Thoracic aorta (tissue), 2 donors: ENCODE data around the gene SEPTIN8. TPM values are rescaled to one million over a fixed set of nuclear protein-coding genes. Genes with fewer than 3 reads are reported as not detected.
"Not testable (repeated sequence)": the region's sequence is repeated elsewhere in the genome, so short reads cannot be mapped to it uniquely, and the experiment has no call there.

ENCODE experiments used
- ATAC-seq: fragments of 150-250 bp; one replicate; pipeline ENCODE4 v1.8.0; 2017; ENCODE audit warnings: low read depth; ENCODE audit not compliant: insufficient number of reproducible peaks, low FRiP score
- DNase-seq: peaks from one replicate; pipeline ENCODE4 v3.0.0-alpha.2; 2020; ENCODE audit warnings: low spot score
- H3K27ac ChIP-seq, 2 donors: fragments of 200-600 bp; sonication (generic); 1 replicate in 1 of 2; 2 replicates in 1 of 2; pipeline ENCODE4 v1.5.1; 2016; ENCODE audit warnings: mild to moderate bottlenecking in 2 of 2, moderate library complexity in 2 of 2
- H3K27me3 ChIP-seq: fragments of 200-600 bp; sonication (generic); replicated peaks from 2 replicates; pipeline ENCODE4 v1.6.0; 2016; ENCODE audit warnings: mild to moderate bottlenecking; ENCODE audit not compliant: insufficient read depth
- H3K36me3 ChIP-seq: fragments of 200-600 bp; sonication (generic); one replicate; pipeline ENCODE4 v1.5.1; 2016
- H3K4me1 ChIP-seq, 2 donors: fragments of 200-600 bp; sonication (generic); 1 replicate in 1 of 2; 2 replicates in 1 of 2; pipeline versions ENCODE4 v1.5.1 to v1.6.0; 2016; ENCODE audit warnings: low read depth in 2 of 2, mild to moderate bottlenecking in 1 of 2; ENCODE audit not compliant: control insufficient read depth in 1 of 2
- H3K4me3 ChIP-seq: fragments of 200-600 bp; sonication (generic); 2 replicates; pipeline ENCODE4 v1.5.1; 2016; ENCODE audit warnings: mild to moderate bottlenecking
- H3K9me3 ChIP-seq: fragments of 200-600 bp; sonication (generic); 2 replicates; pipeline ENCODE4 v1.5.1; 2016
- total RNA-seq, 2 donors: library from RNA; depleted of rRNA; stranded (reverse); fragments of >200 nt; gene quantifications; one replicate each; pipeline versions ENCODE4 v1.1.0 to v1.2.3, GENCODE V29; 2016
- TF ChIP-seq, protein P1 (sequence below): fragments of 200-600 bp; sonication (generic); IDR thresholded peaks from one replicate; pipeline ENCODE4 v1.5.1; 2019; ENCODE audit warnings: antibody characterized with exemption

Gene SEPTIN8
- total RNA-seq, 2 donors from 2014 or later, result 85.7 to 111 TPM

DNA sequence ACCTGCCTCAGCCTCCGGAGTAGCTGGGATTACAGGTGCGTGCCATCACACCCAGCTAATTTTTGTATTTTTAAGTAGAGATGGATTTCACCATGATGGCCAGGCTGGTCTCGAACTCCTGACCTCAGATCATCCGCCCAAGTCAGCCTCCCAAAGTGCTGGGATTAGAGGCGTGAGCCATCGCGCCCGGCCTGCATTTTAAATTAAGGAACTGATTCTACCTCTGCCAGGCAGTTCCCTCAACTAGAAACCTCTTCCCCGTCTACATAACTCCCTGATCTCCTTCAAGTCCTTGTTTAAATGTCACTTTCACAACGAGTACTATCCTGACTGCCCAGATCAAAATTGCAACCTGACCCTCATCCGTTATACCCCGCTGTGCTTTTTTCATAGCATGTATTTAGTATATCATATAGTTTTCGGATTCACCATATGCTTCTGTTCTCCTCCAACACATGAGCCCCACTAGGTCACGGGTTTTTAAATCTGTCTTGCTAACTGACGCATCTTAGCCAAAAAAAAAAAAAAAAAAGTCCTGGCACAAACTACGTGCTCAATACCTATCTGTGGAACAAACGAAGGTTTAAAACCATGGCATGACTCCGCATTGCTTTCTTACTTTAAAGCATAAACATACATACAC lies 35.2 kb upstream of the SEPTIN8 start:
- ATAC-seq (no peak), DNase-seq (no peak)
- Histone ChIP-seq H3K4me1 (peaks cover 4% of the 10 kb centered on the region in 2 donors), H3K27me3 (peaks cover 3% of the 10 kb centered on the region), H3K36me3 (no peaks in the 10 kb centered on the region), H3K9me3 (no peaks in the 10 kb centered on the region), H3K4me3 (no peak overlapping the region), H3K27ac (no peak overlapping the region)
- TF ChIP-seq, protein P1, sequence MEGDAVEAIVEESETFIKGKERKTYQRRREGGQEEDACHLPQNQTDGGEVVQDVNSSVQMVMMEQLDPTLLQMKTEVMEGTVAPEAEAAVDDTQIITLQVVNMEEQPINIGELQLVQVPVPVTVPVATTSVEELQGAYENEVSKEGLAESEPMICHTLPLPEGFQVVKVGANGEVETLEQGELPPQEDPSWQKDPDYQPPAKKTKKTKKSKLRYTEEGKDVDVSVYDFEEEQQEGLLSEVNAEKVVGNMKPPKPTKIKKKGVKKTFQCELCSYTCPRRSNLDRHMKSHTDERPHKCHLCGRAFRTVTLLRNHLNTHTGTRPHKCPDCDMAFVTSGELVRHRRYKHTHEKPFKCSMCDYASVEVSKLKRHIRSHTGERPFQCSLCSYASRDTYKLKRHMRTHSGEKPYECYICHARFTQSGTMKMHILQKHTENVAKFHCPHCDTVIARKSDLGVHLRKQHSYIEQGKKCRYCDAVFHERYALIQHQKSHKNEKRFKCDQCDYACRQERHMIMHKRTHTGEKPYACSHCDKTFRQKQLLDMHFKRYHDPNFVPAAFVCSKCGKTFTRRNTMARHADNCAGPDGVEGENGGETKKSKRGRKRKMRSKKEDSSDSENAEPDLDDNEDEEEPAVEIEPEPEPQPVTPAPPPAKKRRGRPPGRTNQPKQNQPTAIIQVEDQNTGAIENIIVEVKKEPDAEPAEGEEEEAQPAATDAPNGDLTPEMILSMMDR, result no peak

DNA sequence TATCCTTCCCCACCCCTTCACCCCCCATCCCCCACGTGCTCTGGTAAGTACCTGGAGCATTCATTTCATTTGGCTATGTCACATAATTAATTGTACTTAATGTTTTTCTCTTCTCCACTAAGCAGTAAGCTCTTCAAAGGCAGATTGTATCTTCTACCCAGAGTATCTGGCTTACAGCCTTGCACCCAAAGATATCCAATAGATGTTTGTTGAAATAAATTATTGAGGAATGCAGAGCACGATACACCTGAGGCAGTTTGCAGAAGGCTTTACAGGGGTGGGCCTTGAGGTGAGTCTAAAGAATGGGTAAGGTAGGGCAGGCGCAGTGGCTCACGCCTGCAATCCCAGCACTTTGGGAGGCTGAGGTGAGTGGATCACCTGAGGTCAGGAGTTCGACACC lies 33.6 kb upstream of the SEPTIN8 start:
- TF ChIP-seq, protein P1, result no peak
- Histone ChIP-seq H3K4me3 (no peak overlapping the region), H3K27ac (no peak overlapping the region), H3K4me1 (peaks cover 4% of the 10 kb centered on the region in 2 donors), H3K9me3 (no peaks in the 10 kb centered on the region), H3K36me3 (no peaks in the 10 kb centered on the region), H3K27me3 (peaks cover 3% of the 10 kb centered on the region)
- ATAC-seq, result no peak
- DNase-seq, result no peak

DNA sequence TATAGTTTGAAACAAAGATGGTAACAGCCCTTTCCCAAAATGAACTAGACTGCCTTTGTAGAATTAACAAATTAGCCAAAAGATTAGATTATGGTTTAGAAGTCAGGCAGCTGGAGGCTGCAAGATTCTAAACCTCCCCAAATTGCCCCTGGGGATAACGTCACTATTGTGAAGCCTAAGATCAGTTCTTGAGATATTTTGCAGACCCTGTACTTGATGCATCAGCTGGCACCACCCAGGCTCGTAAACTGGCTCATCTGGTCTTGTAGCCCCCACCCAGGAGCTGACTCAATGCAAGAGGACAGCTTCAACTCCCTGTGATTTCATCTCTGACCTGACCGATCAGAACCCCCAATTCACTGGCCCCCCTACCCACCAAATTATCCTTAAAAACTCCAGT lies 31.8 kb upstream of the SEPTIN8 start:
- Histone ChIP-seq H3K27me3 (peaks cover 3% of the 10 kb centered on the region), H3K4me1 (peaks cover 4% of the 10 kb centered on the region in 2 donors), H3K36me3 (no peaks in the 10 kb centered on the region), H3K27ac (no peak overlapping the region), H3K4me3 (no peak overlapping the region), H3K9me3 (no peaks in the 10 kb centered on the region)
- ATAC-seq, result no peak
- TF ChIP-seq, protein P1, result no peak
- DNase-seq, result no peak

DNA sequence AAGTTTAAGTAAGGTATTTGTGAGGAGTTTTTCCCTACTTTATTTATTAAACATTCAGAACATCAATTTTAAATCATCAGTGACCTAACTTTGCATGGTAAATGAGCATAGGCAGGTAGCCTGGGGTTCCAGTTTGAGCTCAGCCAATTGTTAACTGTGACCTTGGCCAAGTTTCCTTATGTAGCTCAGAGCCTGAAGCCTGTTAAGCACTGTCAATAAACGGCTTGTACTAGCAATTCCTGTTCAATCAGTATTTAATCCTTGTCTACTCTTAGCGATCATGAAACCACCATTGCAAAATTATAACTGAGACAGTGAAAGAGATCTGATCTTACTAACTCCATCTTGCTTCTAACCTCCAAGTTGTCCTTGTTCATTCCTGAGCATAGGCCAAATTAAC lies 31.4 kb upstream of the SEPTIN8 start:
- Histone ChIP-seq H3K4me1 (peaks cover 4% of the 10 kb centered on the region in 2 donors), H3K9me3 (no peaks in the 10 kb centered on the region), H3K4me3 (no peak overlapping the region), H3K27me3 (peaks cover 3% of the 10 kb centered on the region), H3K36me3 (no peaks in the 10 kb centered on the region), H3K27ac (no peak overlapping the region)
- no peak for ATAC-seq
- no peak for DNase-seq
- TF ChIP-seq, protein P1, result no peak

DNA sequence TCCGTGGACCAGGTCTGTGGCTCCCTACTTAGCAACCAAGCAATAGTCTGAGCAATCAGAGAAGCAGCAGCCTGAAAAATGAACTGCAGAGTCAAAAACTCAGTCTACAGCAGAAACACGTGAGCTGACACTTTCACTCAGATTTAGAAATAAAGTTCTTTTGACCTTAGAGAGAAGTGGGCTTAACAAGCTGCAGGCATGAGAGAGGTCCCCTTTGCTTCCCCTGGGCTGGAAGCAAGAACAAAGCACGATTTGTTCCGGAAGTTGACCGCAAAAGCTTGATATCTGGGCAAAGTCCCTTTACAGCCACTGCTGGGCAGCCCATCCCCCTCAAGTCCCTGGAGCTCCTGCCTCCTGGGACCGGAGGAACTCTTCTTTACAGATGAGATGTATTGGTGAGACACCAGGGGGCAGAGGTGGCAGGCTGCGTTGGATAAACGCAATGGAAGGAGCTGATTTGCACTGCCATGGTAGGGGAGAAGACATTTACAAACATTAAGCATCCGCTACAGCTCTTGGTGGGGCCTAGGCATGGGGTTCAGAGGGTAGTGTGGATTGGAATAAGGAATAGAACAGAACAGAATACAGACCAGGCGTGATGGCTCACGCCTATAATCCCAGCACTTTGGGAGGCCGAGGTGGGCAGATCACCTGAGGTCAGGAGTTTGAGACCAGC lies 30.3 kb upstream of the SEPTIN8 start:
- TF ChIP-seq, protein P1, result no peak
- ATAC-seq, result no peak
- no peaks in the 10 kb centered on the region for H3K36me3 ChIP-seq
- H3K4me3 ChIP-seq, result no peak overlapping the region
- no peaks in the 10 kb centered on the region for H3K27me3 ChIP-seq
- H3K4me1 ChIP-seq, result no peaks in the 10 kb centered on the region
- no peak overlapping the region for H3K27ac ChIP-seq
- no peak for DNase-seq
- no peaks in the 10 kb centered on the region for H3K9me3 ChIP-seq

DNA sequence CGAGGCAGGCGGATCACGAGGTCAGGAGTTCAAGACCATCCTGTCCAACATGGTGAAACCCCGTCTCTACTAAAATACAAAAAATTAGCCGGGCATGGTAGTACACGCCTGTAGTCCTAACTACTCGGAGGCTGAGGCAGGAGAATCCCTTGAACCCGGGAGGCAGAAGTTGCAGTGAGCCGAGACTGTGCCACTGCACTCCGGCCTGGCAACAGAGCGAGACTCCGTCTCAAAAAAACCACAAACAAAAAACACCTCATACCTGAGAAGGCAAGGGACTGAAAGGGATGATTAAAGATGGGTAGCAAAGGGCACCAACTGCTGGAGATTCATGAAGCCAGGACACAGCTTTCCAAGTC lies 29.7 kb upstream of the SEPTIN8 start:
- H3K27ac ChIP-seq, ATAC-seq, H3K4me1 ChIP-seq, DNase-seq, H3K36me3 ChIP-seq, H3K4me3 ChIP-seq, H3K9me3 ChIP-seq, H3K27me3 ChIP-seq: not testable (repeated sequence)

DNA sequence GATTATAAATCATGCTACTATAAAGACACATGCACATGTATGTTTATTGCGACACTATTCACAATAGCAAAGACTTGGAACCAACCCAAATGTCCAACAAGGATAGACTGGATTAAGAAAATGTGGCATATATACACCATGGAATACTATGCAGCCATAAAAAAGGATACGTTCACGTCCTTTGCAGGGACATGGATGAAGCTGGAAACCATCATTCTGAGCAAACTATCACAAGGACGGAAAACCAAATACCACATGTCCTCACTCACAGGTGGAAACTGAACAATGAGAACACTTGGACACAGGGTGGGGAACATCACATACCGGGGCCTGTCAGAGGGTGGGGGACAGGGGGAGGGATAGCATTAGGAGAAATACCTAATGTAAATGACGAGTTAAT lies 28.8 kb upstream of the SEPTIN8 start:
- H3K4me1 ChIP-seq, H3K27ac ChIP-seq, DNase-seq, ATAC-seq, H3K9me3 ChIP-seq, H3K4me3 ChIP-seq, H3K36me3 ChIP-seq, H3K27me3 ChIP-seq: not testable (repeated sequence)

DNA sequence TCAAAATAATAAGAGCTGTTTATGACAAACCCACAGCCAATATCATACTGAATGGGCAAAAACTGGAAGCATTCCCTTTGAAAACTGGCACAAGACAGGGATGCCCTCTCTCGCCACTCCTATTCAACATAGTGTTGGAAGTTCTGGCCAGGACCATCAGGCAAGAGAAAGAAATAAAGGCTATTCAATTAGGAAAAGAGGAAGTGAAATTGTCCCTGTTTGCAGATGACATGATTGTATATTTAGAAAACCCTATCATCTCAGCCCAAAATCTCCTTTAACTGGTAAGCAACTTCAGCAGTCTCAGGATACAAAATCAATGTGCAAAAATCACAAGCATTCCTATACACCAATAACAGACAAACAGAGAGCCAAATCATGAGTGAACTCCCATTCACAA lies 27.2 kb upstream of the SEPTIN8 start:
- not testable (repeated sequence) for DNase-seq, ATAC-seq, H3K4me1 ChIP-seq, H3K27ac ChIP-seq, H3K4me3 ChIP-seq, H3K9me3 ChIP-seq, H3K36me3 ChIP-seq, H3K27me3 ChIP-seq
